ENCODE data around the gene TNNT2. TPM values are rescaled to one million over a fixed set of nuclear protein-coding genes. Genes with fewer than 3 reads are reported as not detected.

Gene TNNT2
- total RNA-seq, 1 donor from 2014 or later: 1.9 TPM

DNA sequence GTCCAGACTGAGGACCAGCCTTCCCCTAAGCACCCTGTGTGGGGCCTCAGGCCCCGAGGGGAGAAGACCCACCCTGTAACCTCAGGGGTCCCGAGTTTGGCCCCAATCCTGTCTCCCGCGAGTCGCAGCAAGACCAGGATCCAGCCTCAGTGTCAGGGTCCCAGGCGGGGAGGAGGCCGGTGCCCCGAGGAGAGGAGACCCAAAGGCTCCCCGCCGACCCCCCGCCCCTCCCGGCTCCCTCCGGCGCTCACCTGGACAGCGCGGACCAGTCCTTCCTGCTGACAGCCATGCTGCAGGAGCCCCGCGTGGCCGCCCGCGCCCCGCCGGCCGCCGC is 21.5 kb upstream of the TNNT2 start, which contains the start of gene LAD1:
TSS of gene LAD1 (minus strand) at position 307 of the 334 bp plus-strand sequence. CDS start at position 289, 18 bp downstream.
- Mint-ChIP-seq H3K4me1 (ENCODE audit: low read depth) (peaks cover 44% of the 10 kb centered on the region), H3K27ac (peak within 1 kb of the TSS; percentile 89), H3K4me3 (ENCODE audit: low read depth) (peak within 1 kb of the TSS; percentile 75), H3K36me3 (ENCODE audit: insufficient read depth) (peaks cover 2% of the 10 kb centered on the region), H3K27me3 (no peaks in the 10 kb centered on the region), H3K9me3 (ENCODE audit: low read depth) (no peaks in the 10 kb centered on the region)
- no peak for DNase-seq (ENCODE audit: low spot score, unreplicated experiment)
- TF ChIP-seq, protein P1, sequence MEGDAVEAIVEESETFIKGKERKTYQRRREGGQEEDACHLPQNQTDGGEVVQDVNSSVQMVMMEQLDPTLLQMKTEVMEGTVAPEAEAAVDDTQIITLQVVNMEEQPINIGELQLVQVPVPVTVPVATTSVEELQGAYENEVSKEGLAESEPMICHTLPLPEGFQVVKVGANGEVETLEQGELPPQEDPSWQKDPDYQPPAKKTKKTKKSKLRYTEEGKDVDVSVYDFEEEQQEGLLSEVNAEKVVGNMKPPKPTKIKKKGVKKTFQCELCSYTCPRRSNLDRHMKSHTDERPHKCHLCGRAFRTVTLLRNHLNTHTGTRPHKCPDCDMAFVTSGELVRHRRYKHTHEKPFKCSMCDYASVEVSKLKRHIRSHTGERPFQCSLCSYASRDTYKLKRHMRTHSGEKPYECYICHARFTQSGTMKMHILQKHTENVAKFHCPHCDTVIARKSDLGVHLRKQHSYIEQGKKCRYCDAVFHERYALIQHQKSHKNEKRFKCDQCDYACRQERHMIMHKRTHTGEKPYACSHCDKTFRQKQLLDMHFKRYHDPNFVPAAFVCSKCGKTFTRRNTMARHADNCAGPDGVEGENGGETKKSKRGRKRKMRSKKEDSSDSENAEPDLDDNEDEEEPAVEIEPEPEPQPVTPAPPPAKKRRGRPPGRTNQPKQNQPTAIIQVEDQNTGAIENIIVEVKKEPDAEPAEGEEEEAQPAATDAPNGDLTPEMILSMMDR (IDR thresholded peaks at IDR 0.05; ENCODE audit: unreplicated experiment): no peak

DNA sequence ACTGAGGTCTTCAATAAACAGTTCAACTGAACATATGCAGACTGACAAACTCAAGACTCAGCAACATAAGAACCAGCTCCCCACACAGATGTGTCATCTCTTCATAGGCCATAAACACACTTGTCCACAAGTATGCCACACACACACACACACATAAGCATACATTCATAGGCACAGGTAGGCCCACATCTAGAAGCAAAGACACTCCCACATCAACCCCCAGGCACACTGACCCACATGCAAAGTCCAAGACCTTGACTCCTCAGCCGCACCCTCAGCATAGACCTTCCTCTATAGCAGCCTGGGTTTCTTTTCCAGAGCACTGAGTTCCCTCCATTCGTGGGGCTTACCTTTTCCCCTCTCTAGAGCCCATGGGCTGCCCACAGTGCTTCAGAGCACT is 20.2 kb upstream of the TNNT2 start:
- TF ChIP-seq, protein P1 (IDR thresholded peaks at IDR 0.05; ENCODE audit: unreplicated experiment): no peak
- no peaks in the 10 kb centered on the region for H3K27me3 Mint-ChIP-seq
- H3K27ac Mint-ChIP-seq: peak overlapping the region; percentile 45
- peaks cover 2% of the 10 kb centered on the region for H3K36me3 Mint-ChIP-seq (ENCODE audit: insufficient read depth)
- no peaks in the 10 kb centered on the region for H3K9me3 Mint-ChIP-seq (ENCODE audit: low read depth)
- peaks cover 44% of the 10 kb centered on the region for H3K4me1 Mint-ChIP-seq (ENCODE audit: low read depth)
- no peak for DNase-seq (ENCODE audit: low spot score, unreplicated experiment)
- peak overlapping the region; percentile 75 for H3K4me3 Mint-ChIP-seq (ENCODE audit: low read depth)

DNA sequence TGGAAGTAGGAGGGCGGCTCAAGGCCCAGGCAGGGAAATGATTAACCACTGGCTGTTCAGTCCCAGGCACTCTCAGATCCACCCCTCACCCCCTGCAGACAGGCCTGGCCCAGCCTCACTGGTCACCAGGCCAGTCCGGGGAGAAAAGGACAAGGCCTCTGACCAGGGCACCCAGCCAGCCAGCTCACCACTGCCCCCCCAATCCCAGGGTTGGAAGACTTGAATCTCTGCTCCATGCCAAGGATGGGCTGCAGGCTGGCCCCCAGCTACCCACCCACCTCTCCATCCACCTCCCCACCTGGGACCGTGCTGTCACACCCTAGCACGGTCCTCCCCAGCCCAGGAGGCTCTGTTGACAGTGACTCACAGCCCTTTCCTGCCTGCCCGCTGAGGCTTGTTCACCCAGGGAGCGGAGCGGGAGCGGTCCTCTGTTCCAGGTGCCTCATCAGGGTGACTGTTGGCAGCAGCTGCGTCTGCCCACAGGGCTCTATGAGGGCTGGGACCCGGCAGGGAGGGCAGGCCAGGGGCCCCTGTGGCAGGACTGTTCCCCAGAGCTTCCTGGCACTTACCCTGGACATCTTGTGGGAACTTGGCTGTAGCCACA is 19.5 kb upstream of the TNNT2 start:
- Mint-ChIP-seq H3K36me3 (ENCODE audit: insufficient read depth) (peaks cover 2% of the 10 kb centered on the region), H3K27me3 (no peaks in the 10 kb centered on the region), H3K9me3 (ENCODE audit: low read depth) (no peaks in the 10 kb centered on the region), H3K4me3 (ENCODE audit: low read depth) (peak overlapping the region; percentile 75), H3K4me1 (ENCODE audit: low read depth) (peaks cover 44% of the 10 kb centered on the region), H3K27ac (peak overlapping the region; percentile 45)
- DNase-seq (ENCODE audit: low spot score, unreplicated experiment): peak; percentile 48
- TF ChIP-seq, protein P1 (IDR thresholded peaks at IDR 0.05; ENCODE audit: unreplicated experiment): no peak

DNA sequence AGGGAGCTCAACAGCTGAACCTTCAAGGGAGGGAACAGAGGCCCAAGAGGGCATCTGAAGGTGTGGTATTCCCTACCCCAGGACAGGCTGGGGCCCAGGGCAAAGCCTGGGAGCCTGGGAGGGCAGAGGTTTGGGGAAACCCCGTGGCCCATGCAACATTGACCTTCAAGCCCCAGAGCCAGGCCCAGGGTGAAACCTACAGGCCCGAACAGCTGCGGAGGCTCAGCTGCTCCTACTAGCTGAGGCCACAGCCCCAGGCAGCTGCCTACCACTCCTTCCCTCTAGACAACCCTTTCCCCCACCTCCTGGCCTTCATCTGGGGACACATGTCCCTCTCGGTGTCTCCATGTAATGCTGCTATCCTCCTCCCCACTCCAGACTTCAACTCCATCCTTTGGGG is 18.5 kb upstream of the TNNT2 start:
- H3K9me3 Mint-ChIP-seq (ENCODE audit: low read depth): no peaks in the 10 kb centered on the region

DNA sequence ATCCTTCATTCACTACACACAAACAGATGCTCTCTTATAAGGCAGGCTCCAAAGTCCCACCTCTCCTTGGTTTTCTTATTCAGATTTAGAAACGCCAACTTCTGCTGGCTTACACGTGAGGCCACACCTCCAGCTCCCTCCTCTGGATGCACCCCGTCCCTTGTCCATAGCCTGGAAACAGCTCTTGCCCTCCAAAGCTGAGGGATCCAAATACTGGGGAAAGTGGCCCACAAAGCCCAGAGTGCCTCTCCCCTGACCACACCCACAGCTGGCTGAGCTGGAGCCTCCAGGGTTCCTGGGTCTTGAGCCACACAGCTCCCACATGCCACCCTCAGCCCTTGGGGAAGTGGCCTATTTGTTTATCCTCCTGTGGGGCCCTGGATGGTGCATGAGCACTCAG is 17.1 kb upstream of the TNNT2 start:
- no peaks in the 10 kb centered on the region for H3K36me3 Mint-ChIP-seq (ENCODE audit: insufficient read depth)
- no peak overlapping the region for H3K4me3 Mint-ChIP-seq (ENCODE audit: low read depth)
- no peak for DNase-seq (ENCODE audit: low spot score, unreplicated experiment)
- H3K27me3 Mint-ChIP-seq: no peaks in the 10 kb centered on the region
- TF ChIP-seq, protein P1 (IDR thresholded peaks at IDR 0.05; ENCODE audit: unreplicated experiment): no peak
- no peak overlapping the region for H3K27ac Mint-ChIP-seq
- peaks cover 34% of the 10 kb centered on the region for H3K4me1 Mint-ChIP-seq (ENCODE audit: low read depth)
- no peaks in the 10 kb centered on the region for H3K9me3 Mint-ChIP-seq (ENCODE audit: low read depth)

More for the DNA sequence above, 18.5 kb upstream of the TNNT2 start:
- Mint-ChIP-seq H3K4me3 (ENCODE audit: low read depth) (no peak overlapping the region), H3K27me3 (no peaks in the 10 kb centered on the region), H3K4me1 (ENCODE audit: low read depth) (peaks cover 44% of the 10 kb centered on the region), H3K27ac (no peak overlapping the region), H3K36me3 (ENCODE audit: insufficient read depth) (peaks cover 1% of the 10 kb centered on the region)
- TF ChIP-seq, protein P1 (IDR thresholded peaks at IDR 0.05; ENCODE audit: unreplicated experiment): no peak
- DNase-seq (ENCODE audit: low spot score, unreplicated experiment): no peak

All from progenitor cell of endocrine pancreas (in vitro differentiated cells).